ENCODE data around the gene CCDC148. TPM values are rescaled to one million over a fixed set of nuclear protein-coding genes. Genes with fewer than 3 reads are reported as not detected.

CCDC148 gene
- total and polyA plus RNA-seq, 10 of the 15 experiments (the other 5 are each of a cell fraction or from before 2014, with no cell fraction given) = 0.07 to 0.30 (median 0.18) TPM; not detected in 7

- TF ChIP-seq HSF1 (IDR thresholded peaks at IDR 0.05; ENCODE audit: low read depth, low read length) = no peak
- TF ChIP-seq YBX1 (IDR thresholded peaks at IDR 0.05) = no peak
- no peak for TF ChIP-seq SREBF2 (IDR thresholded peaks at IDR 0.05; ENCODE audit: low read length)
- no peak for TF ChIP-seq MXI1 (IDR thresholded peaks at IDR 0.05; ENCODE audit: low read depth, low read length)
- TF ChIP-seq IRF4 (IDR thresholded peaks at IDR 0.05; ENCODE audit: low read depth, low read length) = no peak
- TF ChIP-seq CHD2 (IDR thresholded peaks at IDR 0.05; ENCODE audit: borderline replicate concordance, low read depth, low read length) = no peak
- no peak for TF ChIP-seq RB1 (IDR thresholded peaks at IDR 0.05; ENCODE audit: borderline replicate concordance)
- TF ChIP-seq GABPA (IDR thresholded peaks at IDR 0.05; ENCODE audit: low read depth) = no peak
- no peak for TF ChIP-seq BHLHE40 (IDR thresholded peaks at IDR 0.05; ENCODE audit: borderline replicate concordance in 1 of 2, low read depth in 2 of 2, low read length in 1 of 2)
- TF ChIP-seq SRF (IDR thresholded peaks at IDR 0.05; ENCODE audit: low read depth in 2 of 2, low read length in 2 of 2) = no peak
- no peak for TF ChIP-seq CEBPB (IDR thresholded peaks at IDR 0.05; ENCODE audit: borderline replicate concordance in 1 of 2, low read depth in 2 of 2, low read length in 2 of 2)
- no peak for TF ChIP-seq ZBTB4 (CRISPR knock-in tag; IDR thresholded peaks at IDR 0.05)
Observed at GRCh38 chr2:158385646-158386045, 70.9 kb downstream of the CCDC148 start (continued).
